Muscle layer of colon (tissue), 2 donors: ENCODE measurements around the gene DDX21.
"Not testable (repeated sequence)": the region's sequence is repeated elsewhere in the genome, so short reads cannot be mapped to it uniquely, and the experiment has no call there.

ENCODE experiments used
- H3K27ac ChIP-seq: one replicate; pipeline ENCODE4 v1.7.0; 2013; ENCODE audit warnings: low read depth, mild to moderate bottlenecking, low read length, moderate library complexity
- H3K27me3 ChIP-seq, 2 donors: one replicate each; pipeline ENCODE4 v1.7.0; 2013; ENCODE audit warnings: low read length in 2 of 2, mild to moderate bottlenecking in 2 of 2; ENCODE audit not compliant: insufficient read depth in 2 of 2, control insufficient read depth in 1 of 2
- H3K36me3 ChIP-seq: one replicate; pipeline ENCODE4 v1.7.0; 2013; ENCODE audit warnings: mild to moderate bottlenecking, low read length; ENCODE audit not compliant: insufficient read depth
- H3K4me1 ChIP-seq: one replicate; pipeline ENCODE4 v1.7.0; 2013; ENCODE audit warnings: mild to moderate bottlenecking, low read length; ENCODE audit not compliant: insufficient read depth
- H3K4me3 ChIP-seq, 2 donors: one replicate each; pipeline ENCODE4 v1.7.0; 2013; ENCODE audit warnings: low read length in 2 of 2, low read depth in 1 of 2, mild to moderate bottlenecking in 1 of 2, moderate library complexity in 1 of 2
- H3K9ac ChIP-seq: one replicate; pipeline ENCODE4 v1.7.0; 2013; ENCODE audit warnings: low read length
- H3K9me3 ChIP-seq: one replicate; pipeline ENCODE4 v1.7.0; 2013; ENCODE audit warnings: mild to moderate bottlenecking, low read length
- donor health status: abdominal sarcoma.
- donor health status: Adenocarcinoma of cecum.

Gene DDX21

GRCh38 chr10:68988530-68989316 is 32.8 kb downstream of the DDX21 start, which contains the start of gene KIFBP:
Gene KIFBP (plus strand): TSS chr10:68988803. CDS start chr10:68988833, 30 bp downstream.
- Histone ChIP-seq H3K27me3 (no peaks in the 10 kb centered on the region), H3K4me1 (peaks cover 42% of the 10 kb centered on the region), H3K36me3 (peaks cover 15% of the 10 kb centered on the region), H3K9ac (peak within 1 kb of the TSS; percentile 62), H3K4me3 (peak within 1 kb of the TSS; percentile 81 to 86), H3K9me3 (no peaks in the 10 kb centered on the region), H3K27ac (peak within 1 kb of the TSS; percentile 81)

- peak overlapping the region; percentile 81 for H3K27ac ChIP-seq
- peak overlapping the region; percentile 81 to 86 for H3K4me3 ChIP-seq
- H3K36me3 ChIP-seq, result peaks cover 8% of the 10 kb centered on the region
- no peaks in the 10 kb centered on the region for H3K9me3 ChIP-seq
- H3K9ac ChIP-seq, result peak overlapping the region; percentile 62
- H3K4me1 ChIP-seq, result peaks cover 42% of the 10 kb centered on the region
- H3K27me3 ChIP-seq, result no peaks in the 10 kb centered on the region
These were observed 33.5 kb downstream of the DDX21 start for GRCh38 chr10:68989317-68989990.

GRCh38 chr10:68992636-68993440 is 36.9 kb downstream of the DDX21 start:
- peaks cover 7% of the 10 kb centered on the region for H3K36me3 ChIP-seq
- H3K4me1 ChIP-seq, result peaks cover 46% of the 10 kb centered on the region
- H3K27me3 ChIP-seq, result no peaks in the 10 kb centered on the region
- H3K9me3 ChIP-seq, result no peaks in the 10 kb centered on the region
- H3K27ac ChIP-seq, result no peak overlapping the region
- H3K4me3 ChIP-seq, result peak overlapping the region in 1 of 2 donors; percentile 21
- no peak overlapping the region for H3K9ac ChIP-seq

GRCh38 chr10:68997211-68997610 is 41.2 kb downstream of the DDX21 start:
- no peak overlapping the region for H3K27ac ChIP-seq

GRCh38 chr10:69004821-69005220 is 48.9 kb downstream of the DDX21 start:
- H3K27me3 ChIP-seq, result no peaks in the 10 kb centered on the region
- H3K9ac ChIP-seq, result no peak overlapping the region
- H3K27ac ChIP-seq, result no peak overlapping the region
- H3K36me3 ChIP-seq, result peaks cover 26% of the 10 kb centered on the region
- no peak overlapping the region for H3K4me3 ChIP-seq
- no peaks in the 10 kb centered on the region for H3K9me3 ChIP-seq
- no peaks in the 10 kb centered on the region for H3K4me1 ChIP-seq

More at GRCh38 chr10:68997211-68997610, 41.2 kb downstream of the DDX21 start:
- H3K9ac ChIP-seq, result no peak overlapping the region
- no peaks in the 10 kb centered on the region for H3K9me3 ChIP-seq
- no peak overlapping the region for H3K4me3 ChIP-seq
- H3K4me1 ChIP-seq, result peaks cover 18% of the 10 kb centered on the region
- H3K27me3 ChIP-seq, result no peaks in the 10 kb centered on the region
- peaks cover 16% of the 10 kb centered on the region for H3K36me3 ChIP-seq

GRCh38 chr10:69005704-69006485 is 49.9 kb downstream of the DDX21 start:
- Histone ChIP-seq H3K27ac (no peak overlapping the region), H3K4me1 (no peaks in the 10 kb centered on the region), H3K4me3 (no peak overlapping the region), H3K27me3 (no peaks in the 10 kb centered on the region), H3K36me3 (peaks cover 25% of the 10 kb centered on the region), H3K9ac (no peak overlapping the region), H3K9me3 (no peaks in the 10 kb centered on the region)

GRCh38 chr10:69007260-69007659 is 51.3 kb downstream of the DDX21 start:
- Histone ChIP-seq H3K27ac (no peak overlapping the region), H3K4me3 (no peak overlapping the region), H3K36me3 (peaks cover 23% of the 10 kb centered on the region), H3K9ac (no peak overlapping the region), H3K27me3 (no peaks in the 10 kb centered on the region), H3K4me1 (no peaks in the 10 kb centered on the region), H3K9me3 (no peaks in the 10 kb centered on the region)

GRCh38 chr10:69009360-69009759 is 53.4 kb downstream of the DDX21 start:
- Histone ChIP-seq H3K9ac (no peak overlapping the region), H3K9me3 (no peaks in the 10 kb centered on the region), H3K27ac (no peak overlapping the region), H3K36me3 (peaks cover 39% of the 10 kb centered on the region), H3K4me3 (no peak overlapping the region), H3K27me3 (no peaks in the 10 kb centered on the region), H3K4me1 (no peaks in the 10 kb centered on the region)

- Histone ChIP-seq H3K9ac (no peak overlapping the region), H3K36me3 (peaks cover 39% of the 10 kb centered on the region), H3K9me3 (no peaks in the 10 kb centered on the region), H3K27me3 (no peaks in the 10 kb centered on the region), H3K4me1 (no peaks in the 10 kb centered on the region), H3K4me3 (no peak overlapping the region), H3K27ac (no peak overlapping the region)
These were observed 54.2 kb downstream of the DDX21 start for GRCh38 chr10:69010151-69010640.

- H3K9ac ChIP-seq, H3K27me3 ChIP-seq, H3K27ac ChIP-seq, H3K9me3 ChIP-seq, H3K4me1 ChIP-seq, H3K4me3 ChIP-seq: not testable (repeated sequence)
- peaks cover 49% of the 10 kb centered on the region for H3K36me3 ChIP-seq
These were observed 56.8 kb downstream of the DDX21 start for GRCh38 chr10:69012778-69013177.
